CD4-positive, alpha-beta T cell treated with Interleukin-4 for 4 hours (primary cell): Measurements from ENCODE around the gene RAPSN.

Experiments
- DNase-seq: peaks from one replicate; pipeline ENCODE4 v3.0.0-alpha.2; 2020

Gene RAPSN

GRCh38 chr11:47448566-47449427 lies at the start of gene RAPSN:
TSS of gene RAPSN (minus strand) at chr11:47449136. CDS start at chr11:47448964, 172 bp downstream.
- DNase-seq: no peak

GRCh38 chr11:47498149-47498548 lies 49.2 kb upstream of the RAPSN start:
- no peak for DNase-seq

GRCh38 chr11:47496808-47497207 lies 47.9 kb upstream of the RAPSN start:
- DNase-seq: no peak

GRCh38 chr11:47495856-47496217 lies 46.9 kb upstream of the RAPSN start:
- DNase-seq: no peak

- no peak for DNase-seq
Measured at GRCh38 chr11:47495011-47495855, 46.3 kb upstream of the RAPSN start.

GRCh38 chr11:47489395-47489755 lies 40.4 kb upstream of the RAPSN start:
- no peak for DNase-seq

- DNase-seq: no peak
Measured at GRCh38 chr11:47488674-47489394, 39.9 kb upstream of the RAPSN start.

GRCh38 chr11:47488111-47488510 lies 39.2 kb upstream of the RAPSN start:
- DNase-seq: no peak

GRCh38 chr11:47487421-47487820 lies 38.5 kb upstream of the RAPSN start:
- no peak for DNase-seq

- no peak for DNase-seq
Measured at GRCh38 chr11:47485107-47485506, 36.2 kb upstream of the RAPSN start.

GRCh38 chr11:47483457-47483856 lies 34.5 kb upstream of the RAPSN start:
- no peak for DNase-seq

- DNase-seq: no peak
Measured at GRCh38 chr11:47480762-47481161, 31.8 kb upstream of the RAPSN start.

GRCh38 chr11:47478651-47479329 lies 29.9 kb upstream of the RAPSN start:
- DNase-seq: no peak

GRCh38 chr11:47477753-47478152 lies 28.8 kb upstream of the RAPSN start:
- no peak for DNase-seq

- DNase-seq: no peak
Measured at GRCh38 chr11:47477323-47477722, 28.4 kb upstream of the RAPSN start.

- no peak for DNase-seq
Measured at GRCh38 chr11:47470671-47471070, 21.7 kb upstream of the RAPSN start.

- no peak for DNase-seq
Measured at GRCh38 chr11:47469361-47470179, 20.6 kb upstream of the RAPSN start.

- no peak for DNase-seq
Measured at GRCh38 chr11:47468598-47469214, 19.8 kb upstream of the RAPSN start.

- no peak for DNase-seq
Measured at GRCh38 chr11:47467357-47467756, 18.4 kb upstream of the RAPSN start.

GRCh38 chr11:47466701-47467250 lies 17.8 kb upstream of the RAPSN start:
- DNase-seq: no peak

GRCh38 chr11:47466201-47466600 lies 17.3 kb upstream of the RAPSN start:
- DNase-seq: no peak
